B cell (primary cell): Measurements from ENCODE around the gene SPEF1. TPM values are rescaled to one million over a fixed set of nuclear protein-coding genes. Genes with fewer than 3 reads are reported as not detected.

Experiments
- ATAC-seq: fragments of 200-7000 bp; cut with Tn5 transposase; one replicate; pipeline ENCODE4 v1.10.0; 2021; ENCODE audit warnings: low read depth, mild to moderate bottlenecking, moderate number of reproducible peaks, moderate library complexity
- CTCF ChIA-PET: fragments of 350-600 bp; sonication (Branson Sonifier 250); formaldehyde crosslinking; loops from one replicate; lab custom pipeline; 2021; ENCODE audit warnings: antibody characterized with exemption, inconsistent platforms; lab: Charles Lee
- POLR2A ChIA-PET: fragments of 350-600 bp; sonication (Branson Sonifier 250); formaldehyde crosslinking; loops from one replicate; lab custom pipeline; 2021; ENCODE audit warnings: antibody characterized with exemption; lab: Charles Lee
- DNase-seq: peaks from one replicate; pipeline ENCODE4 v3.0.0; 2013
- H2AFZ ChIP-seq: 2 replicates; pipeline ENCODE4 v1.6.1; 2012; ENCODE audit warnings: mild to moderate bottlenecking, low read depth, low read length; ENCODE audit not compliant: insufficient read depth, poor library complexity, severe bottlenecking
- H3K27ac ChIP-seq, 2 donors: 1 replicate in 1 of 2; 2 replicates in 1 of 2; pipeline ENCODE4 v1.5.1; 2012 to 2013; ENCODE audit warnings: low read length in 2 of 2, mild to moderate bottlenecking in 2 of 2, moderate library complexity in 1 of 2
- H3K27me3 ChIP-seq, 4 experiments: fragments of 200-600 bp in 1 of 4; sonication (generic) in 1 of 4; replicated peaks in 1 of 4; 1 replicate in 2 of 4; 2 replicates in 2 of 4; pipeline versions ENCODE4 v1.6.1 to v1.7.0; 2013 to 2016; ENCODE audit warnings: low read length in 3 of 4, mild to moderate bottlenecking in 2 of 4, mixed read lengths in 1 of 4, moderate library complexity in 1 of 4; ENCODE audit not compliant: insufficient read depth in 4 of 4, control insufficient read depth in 3 of 4; ENCODE audit errors: control extremely low read depth in 1 of 4
- H3K36me3 ChIP-seq, 2 experiments: replicated peaks in 1 of 2; 1 replicate in 1 of 2; 2 replicates in 1 of 2; pipeline versions ENCODE4 v1.6.1 to v1.7.1; 2013; ENCODE audit warnings: low read length in 1 of 2; ENCODE audit not compliant: insufficient read depth in 2 of 2, control insufficient read depth in 1 of 2; ENCODE audit errors: control extremely low read depth in 1 of 2, extremely low read depth in 1 of 2
- H3K4me1 ChIP-seq, 2 donors: fragments of 200-600 bp in 1 of 2; sonication (generic) in 1 of 2; 1 replicate in 1 of 2; 2 replicates in 1 of 2; pipeline versions ENCODE4 v1.5.1 to v1.6.1; 2013 to 2017; ENCODE audit warnings: low read length in 2 of 2; ENCODE audit not compliant: control insufficient read depth in 2 of 2, insufficient read depth in 2 of 2
- H3K4me2 ChIP-seq: replicated peaks from 2 replicates; pipeline ENCODE3; 2012; ENCODE audit warnings: mild to moderate bottlenecking, low read depth, low read length; ENCODE audit not compliant: poor library complexity, severe bottlenecking
- H3K4me3 ChIP-seq, 5 experiments: fragments of 200-600 bp in 1 of 5; sonication (generic) in 1 of 5; 1 replicate in 3 of 5; 2 replicates in 2 of 5; pipeline versions ENCODE4 v1.5.1 to v1.7.0; 2011 to 2016; ENCODE audit warnings: low read length in 4 of 5, mild to moderate bottlenecking in 4 of 5, low read depth in 2 of 5, control low read depth in 1 of 5, moderate library complexity in 1 of 5; ENCODE audit not compliant: insufficient read depth in 1 of 5; ENCODE audit errors: control extremely low read depth in 1 of 5, extremely low read depth in 1 of 5
- H3K79me2 ChIP-seq: fragments of 200-600 bp; sonication (generic); one replicate; pipeline ENCODE4 v1.6.0; 2016; ENCODE audit warnings: low read length; ENCODE audit not compliant: control insufficient read depth, insufficient read depth
- H3K9ac ChIP-seq: fragments of 200-600 bp; sonication (generic); 2 replicates; pipeline ENCODE4 v1.6.1; 2017; ENCODE audit warnings: mild to moderate bottlenecking, low read length, moderate library complexity
- H3K9me3 ChIP-seq, 3 donors: one replicate each; pipeline versions ENCODE4 v1.6.1 to v1.7.1; 2013; ENCODE audit warnings: low read length in 2 of 3; ENCODE audit not compliant: control insufficient read depth in 2 of 3, insufficient read depth in 1 of 3; ENCODE audit errors: control extremely low read depth in 1 of 3
- H4K20me1 ChIP-seq: 2 replicates; pipeline ENCODE4 v1.6.0; 2012; ENCODE audit warnings: mild to moderate bottlenecking, low read length; ENCODE audit not compliant: insufficient read depth, control insufficient read depth, poor library complexity, severe bottlenecking
- H3K27ac Mint-ChIP-seq: one replicate; pipeline ENCODE4 v1.8.0; 2021; ENCODE audit warnings: mixed read lengths
- H3K27me3 Mint-ChIP-seq: one replicate; pipeline ENCODE4 v1.8.0; 2021; ENCODE audit warnings: mixed read lengths
- H3K4me1 Mint-ChIP-seq: one replicate; pipeline ENCODE4 v1.8.0; 2021; ENCODE audit warnings: mixed read lengths
- H3K4me3 Mint-ChIP-seq: one replicate; pipeline ENCODE4 v1.8.0; 2021; ENCODE audit warnings: mixed read lengths
- H3K9me3 Mint-ChIP-seq: one replicate; pipeline ENCODE4 v1.8.0; 2022; ENCODE audit warnings: mixed read lengths; ENCODE audit not compliant: insufficient read depth
- EZH2 ChIP-seq: IDR thresholded peaks from 2 replicates; pipeline ENCODE4 v1.6.1; 2012; ENCODE audit warnings: borderline replicate concordance, low read depth, mild to moderate bottlenecking, moderate library complexity, low read length; ENCODE audit not compliant: insufficient read depth, poor library complexity, severe bottlenecking
- WGBS: methylation state at CpG from one replicate; pipeline ENCODE4 v1.1.5; 2013; ENCODE audit warnings: missing lambda C conversion rate; ENCODE audit not compliant: insufficient coverage; 5-methylcytosine and 5-hydroxymethylcytosine counted together
- intact Hi-C: fragments of 100-400 bp; cut with micrococcal nuclease; formaldehyde crosslinking; loops from one replicate; pipeline ENCODE4 v1.10.0; 2022
- polyA plus RNA-seq: library from polyadenylated mRNA; depleted of rRNA; stranded (reverse); fragments of >200 nt; gene quantifications from 2 replicates; pipeline ENCODE4 v1.2.3, GENCODE V29; 2012
- total RNA-seq, 2 donors: library from RNA; stranded (reverse); fragments of 120-200 nt in 1 of 2; gene quantifications; 1 replicate in 1 of 2; 2 replicates in 1 of 2; pipeline versions ENCODE4 v1.2.3 to v1.2.4, GENCODE V29; 2013 to 2022
- TF ChIP-seq, protein P1 (sequence below): fragments of 200-600 bp; IDR thresholded peaks from one replicate; pipeline ENCODE4 v1.8.0; 2022; ENCODE audit warnings: antibody characterized with exemption, mild to moderate bottlenecking

Gene SPEF1
- total and polyA plus RNA-seq, 2 donors (not counting 1 experiment from before 2014, with no cell fraction given), result not detected

DNA sequence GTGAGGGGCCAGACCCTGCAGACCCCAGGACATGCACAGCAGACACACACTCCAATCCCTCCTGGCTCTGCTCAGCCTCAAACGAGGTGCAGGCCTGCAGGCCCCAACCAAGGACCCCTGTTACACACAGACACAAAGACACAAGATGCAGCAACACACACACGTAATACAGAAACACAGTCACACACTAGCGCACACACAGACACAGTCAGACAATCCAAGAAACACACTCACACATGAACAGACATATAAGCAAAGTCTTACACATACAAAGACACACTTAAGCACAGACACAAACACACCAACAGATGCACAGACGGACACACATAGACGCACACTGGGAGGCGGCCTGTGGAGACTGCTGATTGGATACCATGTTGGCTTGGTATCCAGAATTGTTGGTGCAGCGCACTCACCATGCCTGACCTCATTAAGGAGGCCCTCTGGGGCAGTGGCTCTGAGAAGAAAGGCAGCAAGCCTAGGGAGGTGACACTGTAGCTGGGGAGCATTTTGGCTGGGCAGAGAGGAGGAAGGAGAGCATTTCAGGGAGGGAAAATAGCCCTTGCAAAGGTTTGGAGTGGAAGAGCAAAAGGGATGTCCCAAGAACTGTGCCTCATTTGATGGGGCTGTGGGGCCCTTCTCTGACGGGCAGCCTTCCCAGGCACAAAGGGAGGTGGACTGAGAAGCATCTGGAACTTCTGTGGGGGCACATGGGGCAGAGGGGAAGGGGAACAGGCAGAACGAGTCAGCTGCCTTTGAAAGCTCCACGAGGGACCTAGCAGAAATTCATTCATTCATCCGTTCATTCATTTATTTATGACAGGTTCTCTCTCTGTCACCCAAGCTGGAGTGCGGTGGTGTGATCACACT is 50.2 kb downstream of the SPEF1 start:
- DNase-seq, result no peak
- no peaks in the 10 kb centered on the region for H3K79me2 ChIP-seq
- TF ChIP-seq, protein P1, sequence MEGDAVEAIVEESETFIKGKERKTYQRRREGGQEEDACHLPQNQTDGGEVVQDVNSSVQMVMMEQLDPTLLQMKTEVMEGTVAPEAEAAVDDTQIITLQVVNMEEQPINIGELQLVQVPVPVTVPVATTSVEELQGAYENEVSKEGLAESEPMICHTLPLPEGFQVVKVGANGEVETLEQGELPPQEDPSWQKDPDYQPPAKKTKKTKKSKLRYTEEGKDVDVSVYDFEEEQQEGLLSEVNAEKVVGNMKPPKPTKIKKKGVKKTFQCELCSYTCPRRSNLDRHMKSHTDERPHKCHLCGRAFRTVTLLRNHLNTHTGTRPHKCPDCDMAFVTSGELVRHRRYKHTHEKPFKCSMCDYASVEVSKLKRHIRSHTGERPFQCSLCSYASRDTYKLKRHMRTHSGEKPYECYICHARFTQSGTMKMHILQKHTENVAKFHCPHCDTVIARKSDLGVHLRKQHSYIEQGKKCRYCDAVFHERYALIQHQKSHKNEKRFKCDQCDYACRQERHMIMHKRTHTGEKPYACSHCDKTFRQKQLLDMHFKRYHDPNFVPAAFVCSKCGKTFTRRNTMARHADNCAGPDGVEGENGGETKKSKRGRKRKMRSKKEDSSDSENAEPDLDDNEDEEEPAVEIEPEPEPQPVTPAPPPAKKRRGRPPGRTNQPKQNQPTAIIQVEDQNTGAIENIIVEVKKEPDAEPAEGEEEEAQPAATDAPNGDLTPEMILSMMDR, result no peak
- no peak for TF ChIP-seq EZH2
- H2AFZ ChIP-seq, result no peak overlapping the region
- no peaks in the 10 kb centered on the region for H3K36me3 ChIP-seq
- no peaks in the 10 kb centered on the region for H4K20me1 ChIP-seq
- H3K4me1 ChIP-seq, result no peaks in the 10 kb centered on the region
- H3K4me3 ChIP-seq, result no peak overlapping the region
- peaks cover 0 to 41% (median 9%) of the 10 kb centered on the region in 4 experiments for H3K27me3 ChIP-seq
- WGBS, result 85% methylated on average over 12 of the region's 12 CpGs
- no peak for ATAC-seq
- no peak overlapping the region for H3K4me2 ChIP-seq
- no peak overlapping the region for H3K27ac Mint-ChIP-seq
- CTCF ChIA-PET, result interaction anchor here (1.4 kb wide), 1 partner anchor 20 kb away, joined by 3 read pairs; no protein-coding TSS in a partner anchor
- H3K27me3 Mint-ChIP-seq, result peaks cover 58% of the 10 kb centered on the region
- H3K9me3 ChIP-seq, result no peaks in the 10 kb centered on the region
- no peaks in the 10 kb centered on the region for H3K9me3 Mint-ChIP-seq
- POLR2A ChIA-PET, result no interaction called here
- H3K4me1 Mint-ChIP-seq, result peaks cover 5% of the 10 kb centered on the region
- no peak overlapping the region for H3K4me3 Mint-ChIP-seq
- no peak overlapping the region for H3K9ac ChIP-seq
- intact Hi-C loops, result no loop called here
- H3K27ac ChIP-seq, result no peak overlapping the region
